HG02885 (cell line): Measurements from ENCODE around the gene HHIP.

ENCODE experiments used
- ATAC-seq: cut with Tn5 transposase; IDR thresholded peaks from one replicate; pipeline ENCODE4 v1.9.1; 2021; ENCODE audit warnings: mild to moderate bottlenecking; ENCODE audit not compliant: unreplicated experiment, poor library complexity

HHIP gene

GRCh38 chr4:144645631-144646522 lies at the start of gene HHIP:
Gene HHIP (plus strand): TSS chr4:144646156. CDS start chr4:144646676, 520 bp downstream.
- peak; percentile 68 for ATAC-seq

- no peak for ATAC-seq
Observed at GRCh38 chr4:144597171-144597570, 48.8 kb upstream of the HHIP start.

GRCh38 chr4:144599621-144600020 lies 46.3 kb upstream of the HHIP start:
- no peak for ATAC-seq

- peak; percentile 59 for ATAC-seq
Observed at GRCh38 chr4:144611850-144612249, 34.1 kb upstream of the HHIP start.

- no peak for ATAC-seq
Observed at GRCh38 chr4:144614850-144615585, 30.9 kb upstream of the HHIP start.

- ATAC-seq, result no peak
Observed at GRCh38 chr4:144621681-144622080, 24.3 kb upstream of the HHIP start.

GRCh38 chr4:144627663-144628076 lies 18.3 kb upstream of the HHIP start:
- ATAC-seq, result no peak

- no peak for ATAC-seq
Observed at GRCh38 chr4:144633215-144633614, 12.7 kb upstream of the HHIP start.

- ATAC-seq, result peak; percentile 98
Observed at GRCh38 chr4:144634978-144635747, 10.8 kb upstream of the HHIP start.

GRCh38 chr4:144644368-144645101 lies 1.4 kb upstream of the HHIP start:
- ATAC-seq, result no peak

GRCh38 chr4:144645102-144645630 lies 790 bp upstream of the HHIP start:
- ATAC-seq, result no peak

GRCh38 chr4:144646523-144647094 lies 653 bp downstream of the HHIP start:
- ATAC-seq, result peak; percentile 10

GRCh38 chr4:144647095-144647561 lies 1.2 kb downstream of the HHIP start:
- peak; percentile 15 for ATAC-seq

- ATAC-seq, result no peak
Observed at GRCh38 chr4:144647590-144647989, 1.6 kb downstream of the HHIP start.

- ATAC-seq, result no peak
Observed at GRCh38 chr4:144648042-144648441, 2.1 kb downstream of the HHIP start.

- ATAC-seq, result no peak
Observed at GRCh38 chr4:144649646-144650045, 3.7 kb downstream of the HHIP start.

GRCh38 chr4:144650311-144651005 lies 4.5 kb downstream of the HHIP start:
- ATAC-seq, result no peak

GRCh38 chr4:144653781-144654545 lies 8.0 kb downstream of the HHIP start:
- no peak for ATAC-seq
